H1 (cell line): ENCODE measurements around the gene CAPN8. TPM values are rescaled to one million over a fixed set of nuclear protein-coding genes. Genes with fewer than 3 reads are reported as not detected.

Experiments used
- CTCF ChIA-PET: fragments of 300-600 bp; sonication (Branson Sonifier 250); formaldehyde crosslinking; loops from one replicate; lab custom pipeline; 2021; ENCODE audit not compliant: partially characterized antibody; lab: Charles Lee
- POLR2A ChIA-PET: fragments of 300-600 bp; sonication (Branson Sonifier 250); formaldehyde crosslinking; loops from one replicate; lab custom pipeline; 2021; ENCODE audit warnings: inconsistent platforms; ENCODE audit not compliant: partially characterized antibody; lab: Charles Lee
- DNase-seq, 2 experiments: peaks; one replicate each; pipeline versions ENCODE4 v3.0.0 to v3.0.0-alpha.2; 2010 to 2022; ENCODE audit warnings: low spot score in 2 of 2, low read depth in 1 of 2, mixed read lengths in 1 of 2
- FAIRE-seq: peaks from 2 replicates; lab custom pipeline; 2011; peaks lifted over from hg19 to GRCh38; lab: Jason Lieb, UNC
- H2AFZ ChIP-seq: 2 replicates; pipeline ENCODE4 v1.8.1; 2012; ENCODE audit warnings: low read length, inconsistent platforms
- H2AK5ac ChIP-seq: 2 replicates; pipeline ENCODE4 v1.6.1; 2013; ENCODE audit warnings: low read depth, low read length
- H2BK120ac ChIP-seq: replicated peaks from 2 replicates; pipeline ENCODE3; 2013; ENCODE audit warnings: low read depth, low read length, inconsistent platforms
- H2BK12ac ChIP-seq: 2 replicates; pipeline ENCODE4 v1.6.1; 2013; ENCODE audit warnings: low read depth, low read length
- H2BK15ac ChIP-seq: 2 replicates; pipeline ENCODE4 v1.6.1; 2013; ENCODE audit warnings: low read length
- H2BK20ac ChIP-seq: 2 replicates; pipeline ENCODE4 v1.6.1; 2013; ENCODE audit warnings: low read length
- H2BK5ac ChIP-seq: 2 replicates; pipeline ENCODE4 v1.6.1; 2013; ENCODE audit warnings: low read depth, low read length
- H3K14ac ChIP-seq: 2 replicates; pipeline ENCODE4 v1.6.1; 2013; ENCODE audit warnings: inconsistent platforms; ENCODE audit not compliant: insufficient read length
- H3K18ac ChIP-seq: 2 replicates; pipeline ENCODE4 v1.6.1; 2013; ENCODE audit warnings: low read length; ENCODE audit errors: extremely low read depth
- H3K23ac ChIP-seq: 2 replicates; pipeline ENCODE4 v1.6.1; 2013; ENCODE audit warnings: inconsistent platforms; ENCODE audit not compliant: insufficient read length
- H3K23me2 ChIP-seq: 2 replicates; pipeline ENCODE4 v1.6.1; 2013; ENCODE audit warnings: low read depth, low read length
- H3K27ac ChIP-seq: 2 replicates; pipeline ENCODE4 v1.6.1; 2011; ENCODE audit warnings: low read depth, low read length, inconsistent platforms
- H3K27me3 ChIP-seq, 4 experiments: replicated peaks in 1 of 4; 1 replicate in 1 of 4; 2 replicates in 3 of 4; pipeline versions ENCODE4 v1.6.1 to v1.8.1; 2011 to 2013; ENCODE audit warnings: low read length in 3 of 4, mild to moderate bottlenecking in 3 of 4, inconsistent platforms in 2 of 4, mixed read lengths in 2 of 4, moderate library complexity in 1 of 4; ENCODE audit not compliant: control insufficient read depth in 3 of 4, insufficient read depth in 3 of 4; ENCODE audit errors: extremely low read depth in 1 of 4
- H3K36me3 ChIP-seq, 4 experiments: 2 replicates each; pipeline versions ENCODE4 v1.6.1 to v1.8.1; 2011 to 2013; ENCODE audit warnings: mild to moderate bottlenecking in 4 of 4, low read length in 3 of 4, moderate library complexity in 2 of 4, control low read depth in 1 of 4, inconsistent platforms in 1 of 4; ENCODE audit not compliant: insufficient read depth in 4 of 4, control insufficient read depth in 2 of 4
- H3K4ac ChIP-seq: replicated peaks from 2 replicates; pipeline ENCODE3; 2013; ENCODE audit warnings: low read length, low read depth, mixed read lengths, inconsistent platforms; ENCODE audit not compliant: insufficient read length
- H3K4me1 ChIP-seq, 4 experiments: replicated peaks in 1 of 4; 1 replicate in 1 of 4; 2 replicates in 3 of 4; pipeline versions ENCODE4 v1.6.1 to v1.8.1; 2011 to 2013; ENCODE audit warnings: low read length in 3 of 4, inconsistent platforms in 2 of 4, mixed read lengths in 1 of 4; ENCODE audit not compliant: insufficient read depth in 4 of 4, control insufficient read depth in 3 of 4
- H3K4me2 ChIP-seq, 2 experiments: 2 replicates each; pipeline versions ENCODE4 v1.6.1 to v1.8.1; 2011 to 2013; ENCODE audit warnings: low read depth in 2 of 2, low read length in 2 of 2, control low read depth in 1 of 2, inconsistent platforms in 1 of 2, mild to moderate bottlenecking in 1 of 2; ENCODE audit not compliant: insufficient read depth in 1 of 2
- H3K4me3 ChIP-seq, 4 experiments: fragments of 200-600, 300-600 bp in 1 of 4; sonication (generic), shearing (Covaris generic), sonication (Bioruptor Twin) in 1 of 4; 2 replicates each; pipeline versions ENCODE4 v1.5.1 to v1.8.1; 2011 to 2016; ENCODE audit warnings: low read length in 4 of 4, low read depth in 3 of 4, control low read depth in 2 of 4, inconsistent platforms in 2 of 4, mild to moderate bottlenecking in 2 of 4, mixed read lengths in 1 of 4, moderate library complexity in 1 of 4; ENCODE audit not compliant: insufficient read depth in 2 of 4; ENCODE audit errors: extremely low read depth in 1 of 4
- H3K56ac ChIP-seq: replicated peaks from 2 replicates; pipeline ENCODE3; 2013; ENCODE audit warnings: low read depth, mild to moderate bottlenecking, mixed read lengths, low read length, inconsistent platforms; ENCODE audit not compliant: insufficient read length
- H3K79me1 ChIP-seq: 2 replicates; pipeline ENCODE4 v1.6.1; 2013; ENCODE audit warnings: low read depth, low read length, control low read depth
- H3K79me2 ChIP-seq, 2 experiments: 2 replicates each; pipeline versions ENCODE4 v1.6.1 to v1.8.1; 2012 to 2013; ENCODE audit warnings: low read length in 2 of 2, mild to moderate bottlenecking in 2 of 2, inconsistent platforms in 1 of 2; ENCODE audit not compliant: insufficient read depth in 2 of 2, control insufficient read depth in 1 of 2
- H3K9ac ChIP-seq, 4 experiments: replicated peaks in 1 of 4; 1 replicate in 1 of 4; 2 replicates in 3 of 4; pipeline versions ENCODE4 v1.6.1 to v1.8.1; 2011 to 2013; ENCODE audit warnings: low read depth in 3 of 4, low read length in 3 of 4, control low read depth in 2 of 4, mild to moderate bottlenecking in 2 of 4, moderate library complexity in 2 of 4, inconsistent platforms in 1 of 4; ENCODE audit errors: extremely low read depth in 1 of 4
- H3K9me3 ChIP-seq, 2 experiments: 2 replicates each; pipeline versions ENCODE4 v1.6.1 to v1.8.1; 2012 to 2013; ENCODE audit warnings: mild to moderate bottlenecking in 2 of 2, moderate library complexity in 2 of 2, control low read depth in 1 of 2, inconsistent platforms in 1 of 2, low read depth in 1 of 2, low read length in 1 of 2, mixed read lengths in 1 of 2; ENCODE audit not compliant: insufficient read depth in 2 of 2
- H4K20me1 ChIP-seq, 2 experiments: replicated peaks in 1 of 2; 2 replicates each; pipeline versions ENCODE3 to v1.8.1; 2011 to 2013; ENCODE audit warnings: inconsistent platforms in 2 of 2, low read length in 2 of 2, mild to moderate bottlenecking in 1 of 2; ENCODE audit not compliant: insufficient read depth in 2 of 2, control insufficient read depth in 1 of 2
- H4K5ac ChIP-seq: 2 replicates; pipeline ENCODE4 v1.6.1; 2013; ENCODE audit warnings: low read length, low read depth, mixed read lengths, inconsistent platforms; ENCODE audit not compliant: insufficient read length
- H4K8ac ChIP-seq: 2 replicates; pipeline ENCODE4 v1.8.0; 2013; ENCODE audit warnings: mild to moderate bottlenecking, moderate library complexity, low read length, inconsistent platforms; ENCODE audit not compliant: insufficient read depth; ENCODE audit errors: extremely low read depth
- H4K91ac ChIP-seq: replicated peaks from 2 replicates; pipeline ENCODE3; 2013; ENCODE audit warnings: low read length, mixed read lengths, inconsistent platforms; ENCODE audit not compliant: insufficient read length
- ATF2 ChIP-seq: IDR thresholded peaks from 2 replicates; pipeline ENCODE4 v1.6.1; 2012; ENCODE audit warnings: low read length, inconsistent platforms
- CBX8 ChIP-seq: fragments of 300-800, 300-1000 bp; sonication (generic); IDR thresholded peaks from 2 replicates; pipeline ENCODE4 v1.7.1; 2016; ENCODE audit warnings: low read depth, low read length, borderline replicate concordance
- CHD1 ChIP-seq: IDR thresholded peaks from 2 replicates; pipeline ENCODE4 v1.6.1; 2012; ENCODE audit warnings: low read depth, low read length, improper control_type of control experiment
- EGR1 ChIP-seq: IDR thresholded peaks from 2 replicates; pipeline ENCODE4 v1.6.1; 2011; ENCODE audit warnings: low read depth, low read length, borderline replicate concordance
- GTF2F1 ChIP-seq: IDR thresholded peaks from 2 replicates; pipeline ENCODE4 v1.6.1; 2012; ENCODE audit warnings: low read depth, low read length, improper control_type of control experiment, borderline replicate concordance
- KDM1A ChIP-seq: fragments of 200-600, 300-600 bp; sonication (generic); IDR thresholded peaks from 2 replicates; pipeline ENCODE4 v1.7.1; 2016; ENCODE audit warnings: mild to moderate bottlenecking, low read length, borderline replicate concordance
- MAFK ChIP-seq: IDR thresholded peaks from 2 replicates; pipeline ENCODE4 v1.6.1; 2012; ENCODE audit warnings: low read depth, mild to moderate bottlenecking, improper control_type of control experiment, low read length
- PHF8 ChIP-seq: fragments of 200-600 bp; sonication (generic); conservative IDR thresholded peaks from 2 replicates; pipeline ENCODE4 v1.7.1; 2012; ENCODE audit warnings: low read depth, mild to moderate bottlenecking, inconsistent platforms, low read length, moderate library complexity
- SIN3A ChIP-seq, 2 experiments: IDR thresholded peaks in 1 of 2; conservative IDR thresholded peaks in 1 of 2; 2 replicates each; pipeline ENCODE4 v1.6.1; 2011 to 2012; ENCODE audit warnings: low read length in 2 of 2, improper control_type of control experiment in 1 of 2, low read depth in 1 of 2, mild to moderate bottlenecking in 1 of 2
- SP2 ChIP-seq: IDR thresholded peaks from 2 replicates; pipeline ENCODE4 v1.6.1; 2012; ENCODE audit warnings: mild to moderate bottlenecking, low read length, inconsistent platforms
- SP4 ChIP-seq: IDR thresholded peaks from 2 replicates; pipeline ENCODE4 v1.6.1; 2012; ENCODE audit warnings: low read length, inconsistent platforms
- WGBS, 2 experiments: shearing (Covaris generic) in 1 of 2; methylation state at CpG; one replicate each; pipeline versions ENCODE4 v1.1.6 to v1.1.7; 2013 to 2015; ENCODE audit warnings: low lambda C conversion rate in 2 of 2, mixed read lengths in 2 of 2, inconsistent platforms in 1 of 2, low coverage in 1 of 2, missing lambda C conversion rate in 1 of 2; ENCODE audit not compliant: insufficient replicate concordance in 2 of 2, insufficient coverage in 1 of 2, insufficient read length in 1 of 2; ENCODE audit errors: extremely low coverage in 1 of 2, missing lambda C conversion rate in 1 of 2; 5-methylcytosine and 5-hydroxymethylcytosine counted together
- polyA plus RNA-seq, 7 experiments: library from polyadenylated mRNA; depleted of rRNA in 3 of 7; stranded (reverse) in 5 of 7; unstranded in 2 of 7; fragments of >200 nt in 5 of 7; fragments of 200-250 nt in 2 of 7; gene quantifications; 1 replicate in 5 of 7; 2 replicates in 1 of 7; 4 replicates in 1 of 7; pipeline versions ENCODE4 v1.2.1 to v1.2.3, GENCODE V29; 2011 to 2013; ENCODE audit warnings: missing spikeins in 2 of 7, mixed read lengths in 2 of 7
- total RNA-seq: library from RNA; stranded (reverse); fragmentation: NEBNext Ultra II Directional; extraction: Animal tissue kit (Norgen Biotek cat#: 25700); gene quantifications from 2 replicates; pipeline ENCODE4 v1.2.1, GENCODE V29; 2021
- TF ChIP-seq, protein P1 (sequence below): IDR thresholded peaks from 2 replicates; pipeline ENCODE4 v1.6.1; 2011; ENCODE audit warnings: low read depth, mild to moderate bottlenecking, low read length; ENCODE audit not compliant: insufficient read depth

Gene CAPN8
- total and polyA plus RNA-seq, 2 of the 8 experiments (the other 6 are each of a cell fraction or from before 2014, with no cell fraction given) = 0.20 to 0.26 TPM

DNA sequence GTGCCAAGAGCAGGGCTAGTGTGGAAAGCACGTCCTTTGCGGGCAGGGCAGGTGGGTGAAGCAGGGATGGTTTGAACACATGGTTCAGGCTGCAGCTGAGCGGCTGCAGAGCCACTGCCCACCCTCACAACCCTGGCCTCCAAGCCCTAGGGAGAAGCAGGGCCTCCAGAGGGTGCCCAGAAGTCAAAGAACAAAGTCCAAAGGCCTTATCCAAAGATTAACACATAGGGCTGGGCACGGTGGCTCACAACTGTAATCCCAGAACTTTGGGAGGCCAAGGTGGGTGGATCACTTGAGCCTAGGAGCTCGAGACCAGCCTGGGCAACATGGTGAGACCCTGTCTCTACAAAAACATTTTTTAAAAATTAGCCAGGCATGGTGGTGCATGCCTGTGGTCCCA lies 46.8 kb downstream of the CAPN8 start:
- no peak overlapping the region for H3K27ac ChIP-seq
- H3K4me1 ChIP-seq = peaks cover 0 to 6% (median 1%) of the 10 kb centered on the region in 4 experiments; a peak in 3 of 7 replicates
- no peaks in the 10 kb centered on the region for H4K20me1 ChIP-seq
- H3K79me1 ChIP-seq = no peaks in the 10 kb centered on the region
- no peaks in the 10 kb centered on the region; a peak in 1 of 7 replicates for H3K27me3 ChIP-seq
- no peaks in the 10 kb centered on the region for H3K79me2 ChIP-seq
- no peak overlapping the region for H4K5ac ChIP-seq
- no peak overlapping the region for H2AK5ac ChIP-seq
- no peak overlapping the region for H2BK15ac ChIP-seq
- DNase-seq (no peak), FAIRE-seq (no peak)
- ChIA-PET CTCF (interaction anchor here (0.7 to 6.5 kb wide), 9 partner anchors 8 to 495 kb away, joined by 3 to 52 read pairs (median 8); no protein-coding TSS in a partner anchor), POLR2A (interaction anchor here (1.5 to 1.7 kb wide), 2 partner anchors 8 to 604 kb away, joined by 3 read pairs; no protein-coding TSS in a partner anchor)
- H2AFZ ChIP-seq = no peak overlapping the region
- no peak overlapping the region for H3K9ac ChIP-seq
- no peak overlapping the region for H3K23ac ChIP-seq
- H4K8ac ChIP-seq = no peak overlapping the region
- no peak overlapping the region for H4K91ac ChIP-seq
- no peaks in the 10 kb centered on the region for H3K23me2 ChIP-seq
- no peak overlapping the region for H3K4ac ChIP-seq
- H3K18ac ChIP-seq = no peak overlapping the region
- no peaks in the 10 kb centered on the region for H3K36me3 ChIP-seq
- H2BK5ac ChIP-seq = no peak overlapping the region
- H2BK120ac ChIP-seq = no peak overlapping the region
- H3K14ac ChIP-seq = no peak overlapping the region
- no peaks in the 10 kb centered on the region for H3K9me3 ChIP-seq
- 95% methylated on average over 5 of the region's 5 CpGs; no CpG with 5 or more reads in 1 of the 2 experiments for WGBS, 2 experiments
- H3K4me3 ChIP-seq = no peak overlapping the region
- H2BK12ac ChIP-seq = no peak overlapping the region
- H2BK20ac ChIP-seq = no peak overlapping the region
- H3K56ac ChIP-seq = no peak overlapping the region
- no peak overlapping the region for H3K4me2 ChIP-seq
- TF ChIP-seq, protein P1, sequence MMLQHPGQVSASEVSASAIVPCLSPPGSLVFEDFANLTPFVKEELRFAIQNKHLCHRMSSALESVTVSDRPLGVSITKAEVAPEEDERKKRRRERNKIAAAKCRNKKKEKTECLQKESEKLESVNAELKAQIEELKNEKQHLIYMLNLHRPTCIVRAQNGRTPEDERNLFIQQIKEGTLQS = no peak
- TF ChIP-seq KDM1A = no peak
- TF ChIP-seq CBX8 = no peak
- TF ChIP-seq GTF2F1 = no peak
- no peak for TF ChIP-seq ATF2
- TF ChIP-seq SIN3A (conservative IDR thresholded peaks at IDR 0.05 in 1 of 2, IDR thresholded peaks at IDR 0.05 in 1 of 2; ENCODE audit: low read depth in 1 of 2, low read length in 2 of 2) = no peak
- TF ChIP-seq MAFK = no peak
- no peak for TF ChIP-seq SP4
- TF ChIP-seq EGR1 = no peak
- no peak for TF ChIP-seq CHD1
- no peak for TF ChIP-seq PHF8
- TF ChIP-seq SP2 = no peak
